Hepatocyte (in vitro differentiated cells): ENCODE data around the gene DISC1.

Source experiments
- EZH2 ChIP-seq: fragments of 200-600 bp; sonication (generic); IDR thresholded peaks from 2 replicates; pipeline ENCODE4 v1.6.1; 2016; ENCODE audit warnings: antibody characterized with exemption, mild to moderate bottlenecking, borderline replicate concordance
- TF ChIP-seq, protein P1 (sequence below): fragments of 200-600 bp; sonication (generic); IDR thresholded peaks from 2 replicates; pipeline ENCODE4 v1.5.1; 2016; ENCODE audit warnings: antibody characterized with exemption, mild to moderate bottlenecking; ENCODE audit not compliant: poor library complexity

GRCh38 chr1:231872461-231872910 lies 245.9 kb downstream of the DISC1 start:
- TF ChIP-seq, protein P1, sequence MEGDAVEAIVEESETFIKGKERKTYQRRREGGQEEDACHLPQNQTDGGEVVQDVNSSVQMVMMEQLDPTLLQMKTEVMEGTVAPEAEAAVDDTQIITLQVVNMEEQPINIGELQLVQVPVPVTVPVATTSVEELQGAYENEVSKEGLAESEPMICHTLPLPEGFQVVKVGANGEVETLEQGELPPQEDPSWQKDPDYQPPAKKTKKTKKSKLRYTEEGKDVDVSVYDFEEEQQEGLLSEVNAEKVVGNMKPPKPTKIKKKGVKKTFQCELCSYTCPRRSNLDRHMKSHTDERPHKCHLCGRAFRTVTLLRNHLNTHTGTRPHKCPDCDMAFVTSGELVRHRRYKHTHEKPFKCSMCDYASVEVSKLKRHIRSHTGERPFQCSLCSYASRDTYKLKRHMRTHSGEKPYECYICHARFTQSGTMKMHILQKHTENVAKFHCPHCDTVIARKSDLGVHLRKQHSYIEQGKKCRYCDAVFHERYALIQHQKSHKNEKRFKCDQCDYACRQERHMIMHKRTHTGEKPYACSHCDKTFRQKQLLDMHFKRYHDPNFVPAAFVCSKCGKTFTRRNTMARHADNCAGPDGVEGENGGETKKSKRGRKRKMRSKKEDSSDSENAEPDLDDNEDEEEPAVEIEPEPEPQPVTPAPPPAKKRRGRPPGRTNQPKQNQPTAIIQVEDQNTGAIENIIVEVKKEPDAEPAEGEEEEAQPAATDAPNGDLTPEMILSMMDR: no peak
- no peak for TF ChIP-seq EZH2
